ENCODE measurements around the gene CFAP20. TPM values are rescaled to one million over a fixed set of nuclear protein-coding genes. Genes with fewer than 3 reads are reported as not detected.

The CFAP20 gene
- total RNA-seq, 1 experiment from 2014 or later = 60.4 TPM

- H3K4ac ChIP-seq (ENCODE audit: low read depth, low read length) = no peak overlapping the region
- H4K20me1 ChIP-seq (ENCODE audit: control insufficient read depth, insufficient read depth, insufficient read length) = no peaks in the 10 kb centered on the region
- H3K4me1 Mint-ChIP-seq = peaks cover 4 to 11% of the 10 kb centered on the region in 2 experiments
- no peak overlapping the region for H3K4me3 Mint-ChIP-seq
- H2AFZ ChIP-seq (ENCODE audit: low read length) = no peak overlapping the region
- H3K14ac ChIP-seq (ENCODE audit: insufficient read depth, low read length) = no peak overlapping the region
- no peak overlapping the region for H3K9ac ChIP-seq (ENCODE audit: extremely low read depth, insufficient read length, low read length)
- no peak for DNase-seq
- H3K18ac ChIP-seq (ENCODE audit: insufficient read length, low read depth, low read length) = no peak overlapping the region
- H3K27me3 ChIP-seq (ENCODE audit: insufficient read depth, low read length) = no peaks in the 10 kb centered on the region
- H3K27me3 Mint-ChIP-seq (ENCODE audit: low read depth) = no peaks in the 10 kb centered on the region
- no peak overlapping the region for H3T11ph ChIP-seq (ENCODE audit: low read length)
- no peak overlapping the region for H2BK120ac ChIP-seq (ENCODE audit: low read depth, low read length, poor library complexity, severe bottlenecking)
- peaks cover 31 to 47% (median 44%) of the 10 kb centered on the region in 3 experiments for H3K36me3 Mint-ChIP-seq (ENCODE audit: insufficient read depth in 1 of 3, low read depth in 3 of 3)
- no peak overlapping the region for H2BK20ac ChIP-seq (ENCODE audit: low read depth, low read length, poor library complexity, severe bottlenecking)
- WGBS (ENCODE audit: extremely low coverage, insufficient read length, low lambda C conversion rate) = no CpG with 5 or more reads among the region's 6 CpGs
- no peak overlapping the region for H3K27ac Mint-ChIP-seq
- H3K9me3 ChIP-seq (ENCODE audit: control insufficient read depth, low read depth, low read length) = no peaks in the 10 kb centered on the region
- H3K23ac ChIP-seq (ENCODE audit: insufficient read length, low read depth, low read length) = no peak overlapping the region
- no peaks in the 10 kb centered on the region for H3K23me2 ChIP-seq (ENCODE audit: insufficient read length, low read depth, low read length, poor library complexity, severe bottlenecking)
- H3K79me1 ChIP-seq (ENCODE audit: insufficient read depth, low read depth, low read length, poor library complexity, severe bottlenecking) = peaks cover 9% of the 10 kb centered on the region
- H3K27ac ChIP-seq (ENCODE audit: insufficient read length, low read depth, low read length) = no peak overlapping the region
- peaks cover 18% of the 10 kb centered on the region; the same call in 1 of the 2 replicates for H3K79me2 ChIP-seq (ENCODE audit: insufficient read depth, low read length)
- TF ChIP-seq CTCF (conservative IDR thresholded peaks at IDR 0.05) = no peak
- H4K91ac ChIP-seq (ENCODE audit: insufficient read length, low read depth, low read length) = no peak overlapping the region
- no peak overlapping the region for H2BK5ac ChIP-seq (ENCODE audit: insufficient read length, low read length)
- no peak overlapping the region for H3K4me2 ChIP-seq (ENCODE audit: insufficient read depth, insufficient read length, low read length)
- no peak overlapping the region for H4K5ac ChIP-seq (ENCODE audit: insufficient read length, low read depth, low read length)
- no peak overlapping the region for H2AK5ac ChIP-seq (ENCODE audit: insufficient read length, low read length)
- no peak overlapping the region for H4K8ac ChIP-seq (replicated peaks; ENCODE audit: insufficient read length, low read depth, low read length)
- H3K56ac ChIP-seq (ENCODE audit: insufficient read length, low read depth, low read length) = no peak overlapping the region
- H3K9me3 Mint-ChIP-seq = peaks cover 0 to 2% of the 10 kb centered on the region in 2 experiments; a peak in 1 of 5 replicates
- H3K4me1 ChIP-seq (ENCODE audit: insufficient read depth, low read length) = 0 out of 2 replicates have a peak, but pooled peaks cover 2% of the 10 kb centered on the region
- no peak overlapping the region for H2BK15ac ChIP-seq (ENCODE audit: low read depth, low read length)
- H2BK12ac ChIP-seq (ENCODE audit: insufficient read length, low read depth, low read length) = no peak overlapping the region
These were observed 13.1 kb downstream of the CFAP20 start for GRCh38 chr16:58116081-58116480.

Measured in H9 (cell line).